ENCODE measurements around the gene PFDN6.

Gene PFDN6

GRCh38 chr6:33288921-33289783 is at the start of gene PFDN6, which contains the start of gene WDR46:
Gene PFDN6, plus strand, starts transcription at chr6:33289601. Its CDS starts 256 bp downstream, at chr6:33289857.
Gene WDR46, minus strand, starts transcription at chr6:33289239. Its CDS starts 69 bp downstream, at chr6:33289170.
- Histone ChIP-seq H3K4me1 (ENCODE audit: low read length) (peaks cover 20% of the 10 kb centered on the region; the same call in 1 of the 2 replicates), H3K36me3 (replicated peaks; ENCODE audit: insufficient read depth, low read length) (0 out of 2 replicates have a peak, but pooled peaks cover 6% of the 10 kb centered on the region), H3K27me3 (replicated peaks; ENCODE audit: insufficient read depth, low read length) (no peaks in the 10 kb centered on the region), H3K27ac (ENCODE audit: low read length) (peak within 1 kb of the TSS; percentile 16; the same call in 1 of the 2 replicates), H3K4me2 (ENCODE audit: low read depth, low read length) (peak within 1 kb of the TSS; percentile 89), H3K4me3 (ENCODE audit: low read length) (peak within 1 kb of the TSS; percentile 99), H3K79me2 (ENCODE audit: low read length) (peaks cover 52% of the 10 kb centered on the region), H3K9me3 (replicated peaks; ENCODE audit: insufficient read depth, low read length) (no peaks in the 10 kb centered on the region), H2AFZ (ENCODE audit: low read length) (peak within 1 kb of the TSS; percentile 95), H3K9me2 (replicated peaks; ENCODE audit: insufficient read depth, low read length) (no peaks in the 10 kb centered on the region), H3K9ac (ENCODE audit: low read length) (peak within 1 kb of the TSS; percentile 91), H4K20me1 (ENCODE audit: insufficient read depth, low read length) (no peaks in the 10 kb centered on the region), H3F3A (ENCODE audit: insufficient read depth, low read length) (no peaks in the 10 kb centered on the region; the same call in 1 of the 2 replicates)
- no peak for TF ChIP-seq EZH2 (optimal IDR thresholded peaks at IDR 0.05; ENCODE audit: low read depth, low read length)
- TF ChIP-seq CTCF (IDR thresholded peaks at IDR 0.05; ENCODE audit: low read length) = no peak
- TF ChIP-seq EZH2phosphoT487 (IDR thresholded peaks at IDR 0.05; ENCODE audit: low read length) = no peak
- peak; percentile 89 for DNase-seq

DNA sequence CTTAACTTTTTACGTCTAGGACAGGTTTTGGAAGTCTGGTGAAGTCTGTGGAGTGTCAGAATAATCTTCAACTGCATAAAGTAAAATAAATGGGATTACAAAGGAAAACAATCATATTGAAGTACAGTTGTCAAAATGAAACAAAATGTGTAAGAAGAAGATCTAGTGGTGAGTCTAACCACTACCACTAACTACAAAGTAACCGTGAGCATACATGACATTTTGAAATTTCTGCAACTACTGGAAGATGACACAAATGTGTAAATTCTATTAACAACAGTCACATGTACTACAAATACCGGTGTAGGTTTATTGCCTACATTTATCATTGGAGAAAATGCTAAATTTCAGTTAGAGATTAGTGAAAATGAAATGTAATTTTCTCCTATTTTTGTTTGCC is 47.4 kb upstream of the PFDN6 start:
- Histone ChIP-seq H3K4me3 (ENCODE audit: low read length) (no peak overlapping the region), H2AFZ (ENCODE audit: low read length) (no peak overlapping the region), H3K9me2 (replicated peaks; ENCODE audit: insufficient read depth, low read length) (no peaks in the 10 kb centered on the region), H3K9ac (ENCODE audit: low read length) (no peak overlapping the region), H3K4me1 (ENCODE audit: low read length) (no peaks in the 10 kb centered on the region), H3K79me2 (ENCODE audit: low read length) (no peaks in the 10 kb centered on the region), H3K9me3 (replicated peaks; ENCODE audit: insufficient read depth, low read length) (no peaks in the 10 kb centered on the region), H3K27ac (ENCODE audit: low read length) (no peak overlapping the region), H3K27me3 (replicated peaks; ENCODE audit: insufficient read depth, low read length) (peaks cover 20% of the 10 kb centered on the region; the same call in 1 of the 2 replicates), H4K20me1 (ENCODE audit: insufficient read depth, low read length) (no peaks in the 10 kb centered on the region), H3K4me2 (ENCODE audit: low read depth, low read length) (no peak overlapping the region), H3F3A (ENCODE audit: insufficient read depth, low read length) (no peaks in the 10 kb centered on the region), H3K36me3 (replicated peaks; ENCODE audit: insufficient read depth, low read length) (no peaks in the 10 kb centered on the region)
- TF ChIP-seq EZH2 (optimal IDR thresholded peaks at IDR 0.05; ENCODE audit: low read depth, low read length) (no peak), EZH2phosphoT487 (IDR thresholded peaks at IDR 0.05; ENCODE audit: low read length) (no peak), CTCF (IDR thresholded peaks at IDR 0.05; ENCODE audit: low read length) (no peak)
- DNase-seq = no peak

DNA sequence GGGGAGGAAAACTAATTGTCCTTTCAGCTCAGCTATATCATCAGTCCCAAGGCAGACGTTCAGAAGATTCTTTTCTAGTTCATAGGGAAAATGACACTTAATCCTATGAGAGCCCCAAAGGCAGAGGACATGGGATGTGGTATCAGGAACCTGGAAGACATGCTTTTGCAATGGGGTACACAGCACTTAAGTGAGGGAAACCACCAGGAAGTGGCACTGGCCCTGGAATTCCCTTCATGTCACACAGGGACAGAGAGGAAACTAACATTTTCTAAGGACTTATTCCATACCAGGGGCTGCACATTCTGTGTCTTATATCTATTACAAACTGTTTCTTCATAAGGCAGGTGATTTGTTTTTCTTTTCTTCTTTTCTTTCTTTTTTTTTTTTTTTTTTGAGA is 45.9 kb upstream of the PFDN6 start:
- no peaks in the 10 kb centered on the region for H3K9me3 ChIP-seq (replicated peaks; ENCODE audit: insufficient read depth, low read length)
- H3K9ac ChIP-seq (ENCODE audit: low read length) = no peak overlapping the region
- no peaks in the 10 kb centered on the region for H3K36me3 ChIP-seq (replicated peaks; ENCODE audit: insufficient read depth, low read length)
- peaks cover under 1% of the 10 kb centered on the region for H3F3A ChIP-seq (ENCODE audit: insufficient read depth, low read length)
- H2AFZ ChIP-seq (ENCODE audit: low read length) = no peak overlapping the region
- H4K20me1 ChIP-seq (ENCODE audit: insufficient read depth, low read length) = no peaks in the 10 kb centered on the region
- DNase-seq = no peak
- H3K4me2 ChIP-seq (ENCODE audit: low read depth, low read length) = no peak overlapping the region
- H3K79me2 ChIP-seq (ENCODE audit: low read length) = no peaks in the 10 kb centered on the region
- no peak overlapping the region for H3K27ac ChIP-seq (ENCODE audit: low read length)
- H3K4me1 ChIP-seq (ENCODE audit: low read length) = 0 out of 2 replicates have a peak, but pooled peaks cover 2% of the 10 kb centered on the region
- no peaks in the 10 kb centered on the region for H3K9me2 ChIP-seq (replicated peaks; ENCODE audit: insufficient read depth, low read length)
- peaks cover 16% of the 10 kb centered on the region; the same call in 1 of the 2 replicates for H3K27me3 ChIP-seq (replicated peaks; ENCODE audit: insufficient read depth, low read length)
- no peak for TF ChIP-seq EZH2phosphoT487 (IDR thresholded peaks at IDR 0.05; ENCODE audit: low read length)
- no peak overlapping the region for H3K4me3 ChIP-seq (ENCODE audit: low read length)

All from MM.1S (cell line).